ENCODE measurements around the gene IFI30. TPM values are rescaled to one million over a fixed set of nuclear protein-coding genes. Genes with fewer than 3 reads are reported as not detected.

IFI30 gene
- total RNA-seq, 1 donor from 2014 or later: not detected

- Mint-ChIP-seq H3K4me3 (ENCODE audit: unreplicated experiment) (peak overlapping the region; percentile 87), H3K36me3 (ENCODE audit: low read depth, unreplicated experiment) (peaks cover 5% of the 10 kb centered on the region), H3K27me3 (ENCODE audit: unreplicated experiment) (peaks cover 16% of the 10 kb centered on the region), H3K4me1 (ENCODE audit: unreplicated experiment) (peaks cover 11% of the 10 kb centered on the region), H3K27ac (ENCODE audit: unreplicated experiment) (peak overlapping the region; percentile 97), H3K9me3 (ENCODE audit: unreplicated experiment) (no peaks in the 10 kb centered on the region)
- TF ChIP-seq CTCF (IDR thresholded peaks at IDR 0.05; ENCODE audit: unreplicated experiment): peak; percentile 78
- DNase-seq (ENCODE audit: low spot score): peak; percentile 95
These were observed 21.2 kb upstream of the IFI30 start for GRCh38 chr19:18152442-18152816.

GRCh38 chr19:18152817-18153555 is 20.6 kb upstream of the IFI30 start, which contains the start of gene PIK3R2:
Gene PIK3R2 (plus strand): TSS chr19:18153163. CDS start chr19:18155880, 2,717 bp downstream.
- Mint-ChIP-seq H3K27me3 (ENCODE audit: unreplicated experiment) (peaks cover 15% of the 10 kb centered on the region), H3K4me3 (ENCODE audit: unreplicated experiment) (peak within 1 kb of the TSS; percentile 96), H3K36me3 (ENCODE audit: low read depth, unreplicated experiment) (peaks cover 5% of the 10 kb centered on the region), H3K4me1 (ENCODE audit: unreplicated experiment) (peaks cover 11% of the 10 kb centered on the region), H3K27ac (ENCODE audit: unreplicated experiment) (peak within 1 kb of the TSS; percentile 97), H3K9me3 (ENCODE audit: unreplicated experiment) (no peaks in the 10 kb centered on the region)
- DNase-seq (ENCODE audit: low spot score): peak; percentile 100
- TF ChIP-seq CTCF (IDR thresholded peaks at IDR 0.05; ENCODE audit: unreplicated experiment): no peak

GRCh38 chr19:18153556-18154134 is 20.0 kb upstream of the IFI30 start:
- Mint-ChIP-seq H3K4me1 (ENCODE audit: unreplicated experiment) (peaks cover 11% of the 10 kb centered on the region), H3K9me3 (ENCODE audit: unreplicated experiment) (no peaks in the 10 kb centered on the region), H3K27ac (ENCODE audit: unreplicated experiment) (peak overlapping the region; percentile 91), H3K27me3 (ENCODE audit: unreplicated experiment) (peaks cover 15% of the 10 kb centered on the region), H3K36me3 (ENCODE audit: low read depth, unreplicated experiment) (peaks cover 5% of the 10 kb centered on the region), H3K4me3 (ENCODE audit: unreplicated experiment) (peak overlapping the region; percentile 96)
- DNase-seq (ENCODE audit: low spot score): no peak
- TF ChIP-seq CTCF (IDR thresholded peaks at IDR 0.05; ENCODE audit: unreplicated experiment): no peak

DNA sequence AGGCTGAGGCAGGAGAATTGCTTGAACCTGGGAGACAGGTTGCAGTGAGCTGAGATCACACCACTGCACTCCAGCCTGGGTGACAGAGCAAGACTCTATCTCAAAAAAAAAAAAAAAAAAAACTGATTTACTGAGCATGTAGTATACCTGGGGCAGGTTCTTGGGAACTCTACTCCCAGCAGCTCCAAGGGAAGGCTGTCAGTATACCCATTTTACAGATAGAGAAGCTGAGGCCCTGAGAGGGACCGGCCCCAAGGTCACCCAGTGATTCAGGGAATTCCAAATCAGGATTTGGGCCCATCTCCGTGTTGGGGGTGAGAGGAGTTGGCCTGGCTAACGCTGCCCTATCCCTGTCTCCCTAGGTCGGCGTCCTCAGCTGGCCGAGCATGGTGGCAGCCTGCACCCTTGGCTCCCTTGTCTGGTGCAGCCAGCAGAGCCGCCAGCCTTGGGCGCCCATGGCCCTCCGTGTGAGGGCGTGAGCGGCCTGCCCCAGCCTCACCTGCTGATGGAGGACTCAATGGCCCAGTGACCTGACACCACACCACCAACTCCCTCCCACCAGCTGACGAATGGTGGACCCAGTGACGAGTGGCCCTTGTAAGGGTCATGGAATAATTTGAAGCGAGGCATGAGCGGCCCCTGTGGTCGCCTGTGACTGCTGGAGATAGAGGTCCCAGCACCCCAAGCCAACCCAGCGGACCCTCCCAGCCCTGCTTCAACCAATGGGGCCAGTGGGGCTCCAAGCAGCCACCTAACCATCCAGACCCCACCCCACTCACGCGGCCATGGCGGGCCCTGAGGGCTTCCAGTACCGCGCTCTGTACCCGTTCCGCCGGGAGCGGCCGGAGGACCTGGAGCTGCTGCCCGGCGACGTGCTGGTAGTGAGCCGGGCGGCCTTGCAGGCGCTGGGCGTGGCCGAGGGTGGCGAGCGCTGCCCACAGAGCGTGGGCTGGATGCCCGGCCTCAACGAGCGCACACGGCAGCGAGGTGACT is 18.2 kb upstream of the IFI30 start:
- no peak for DNase-seq (ENCODE audit: low spot score)

More for the DNA sequence above, 18.2 kb upstream of the IFI30 start:
- peaks cover 8% of the 10 kb centered on the region for H3K36me3 Mint-ChIP-seq (ENCODE audit: low read depth, unreplicated experiment)
- peaks cover 11% of the 10 kb centered on the region for H3K4me1 Mint-ChIP-seq (ENCODE audit: unreplicated experiment)
- peak overlapping the region; percentile 73 for H3K4me3 Mint-ChIP-seq (ENCODE audit: unreplicated experiment)
- H3K27ac Mint-ChIP-seq (ENCODE audit: unreplicated experiment): no peak overlapping the region
- H3K27me3 Mint-ChIP-seq (ENCODE audit: unreplicated experiment): peaks cover 19% of the 10 kb centered on the region
- H3K9me3 Mint-ChIP-seq (ENCODE audit: unreplicated experiment): no peaks in the 10 kb centered on the region
- TF ChIP-seq CTCF (IDR thresholded peaks at IDR 0.05; ENCODE audit: unreplicated experiment): no peak

All from endothelial cell (in vitro differentiated cells).